Effector memory CD8-positive, alpha-beta T cell (primary cell): ENCODE data around the gene PAPOLB.
"Not testable (repeated sequence)": the region's sequence is repeated elsewhere in the genome, so short reads cannot be mapped to it uniquely, and the experiment has no call there.

ENCODE experiments used
- ATAC-seq: fragments of 150-1000 bp; cut with Tn5 transposase; replicated peaks from 2 replicates; pipeline ENCODE4 v1.10.0; 2021; ENCODE audit warnings: mild to moderate bottlenecking, moderate library complexity
- DNase-seq, 3 experiments: peaks; one replicate each; pipeline ENCODE4 v3.0.0; 2021
- H3K27ac Mint-ChIP-seq, 2 donors: one replicate each; pipeline ENCODE4 v1.8.0; 2022; ENCODE audit warnings: mild to moderate bottlenecking in 2 of 2, mixed read lengths in 2 of 2, moderate library complexity in 2 of 2
- H3K27me3 Mint-ChIP-seq, 2 donors: one replicate each; pipeline ENCODE4 v1.8.0; 2022; ENCODE audit warnings: mixed read lengths in 2 of 2
- H3K36me3 Mint-ChIP-seq: one replicate; pipeline ENCODE4 v1.8.0; 2022; ENCODE audit warnings: mild to moderate bottlenecking, moderate library complexity, mixed read lengths; ENCODE audit not compliant: insufficient read depth
- H3K4me1 Mint-ChIP-seq, 2 donors: one replicate each; pipeline ENCODE4 v1.8.0; 2022; ENCODE audit warnings: low read depth in 2 of 2, mixed read lengths in 2 of 2
- H3K4me3 Mint-ChIP-seq, 2 donors: one replicate each; pipeline ENCODE4 v1.8.0; 2022; ENCODE audit warnings: mild to moderate bottlenecking in 2 of 2, mixed read lengths in 2 of 2, moderate library complexity in 2 of 2
- H3K9me3 Mint-ChIP-seq, 2 donors: one replicate each; pipeline ENCODE4 v1.8.0; 2022; ENCODE audit warnings: mixed read lengths in 2 of 2
- total RNA-seq, 9 experiments: gene quantifications; one replicate each; lab custom pipeline; 2026; lab: John Stamatoyannopoulos, UW

Gene PAPOLB
- 0 to 2.0 (median 0) reads per million in 9 experiments for total RNA-seq

GRCh38 chr7:4861673-4862072, at the start of gene PAPOLB:
PAPOLB (minus strand) TSS chr7:4862030; CDS start chr7:4861810, 220 bp downstream.
- ATAC-seq (peak; percentile 94), DNase-seq (peak; percentile 20 to 39 (median 39))
- H3K27ac Mint-ChIP-seq = peak within 1 kb of the TSS; percentile 45 to 53

GRCh38 chr7:4911111-4911828, 49.4 kb upstream of the PAPOLB start:
- Mint-ChIP-seq H3K27ac (no peak overlapping the region), H3K36me3 (no peaks in the 10 kb centered on the region), H3K27me3 (peaks cover 8 to 26% of the 10 kb centered on the region in 2 donors), H3K4me1 (no peaks in the 10 kb centered on the region), H3K4me3 (no peak overlapping the region), H3K9me3 (no peaks in the 10 kb centered on the region)
- DNase-seq (no peak), ATAC-seq (no peak)

More at GRCh38 chr7:4861673-4862072, at the start of gene PAPOLB:
- Mint-ChIP-seq H3K9me3 (no peaks in the 10 kb centered on the region), H3K27me3 (peaks cover 48 to 60% of the 10 kb centered on the region in 2 donors), H3K36me3 (no peaks in the 10 kb centered on the region), H3K4me3 (peak within 1 kb of the TSS; percentile 56 to 65), H3K4me1 (peaks cover 4 to 5% of the 10 kb centered on the region in 2 donors)

GRCh38 chr7:4906682-4907081, 44.9 kb upstream of the PAPOLB start:
- Mint-ChIP-seq H3K9me3 (no peaks in the 10 kb centered on the region), H3K27me3 (peaks cover 33 to 60% of the 10 kb centered on the region in 2 donors), H3K36me3 (no peaks in the 10 kb centered on the region), H3K4me3 (no peak overlapping the region), H3K27ac (no peak overlapping the region), H3K4me1 (no peaks in the 10 kb centered on the region)
- DNase-seq (no peak), ATAC-seq (no peak)

- no peak for ATAC-seq
- DNase-seq = no peak
- H3K9me3 Mint-ChIP-seq = no peaks in the 10 kb centered on the region
- H3K27me3 Mint-ChIP-seq = peaks cover 31 to 58% of the 10 kb centered on the region in 2 donors
- H3K36me3 Mint-ChIP-seq = no peaks in the 10 kb centered on the region
- no peak overlapping the region for H3K4me3 Mint-ChIP-seq
- H3K4me1 Mint-ChIP-seq = no peaks in the 10 kb centered on the region
- H3K27ac Mint-ChIP-seq = no peak overlapping the region
Measured at GRCh38 chr7:4905171-4905570, 43.3 kb upstream of the PAPOLB start.

GRCh38 chr7:4904346-4904745, 42.5 kb upstream of the PAPOLB start:
- no peaks in the 10 kb centered on the region for H3K9me3 Mint-ChIP-seq
- H3K27me3 Mint-ChIP-seq = peaks cover 31 to 62% of the 10 kb centered on the region in 2 donors
- H3K36me3 Mint-ChIP-seq = no peaks in the 10 kb centered on the region
- no peak overlapping the region for H3K4me3 Mint-ChIP-seq
- no peaks in the 10 kb centered on the region for H3K4me1 Mint-ChIP-seq
- ATAC-seq = no peak
- no peak for DNase-seq
- no peak overlapping the region for H3K27ac Mint-ChIP-seq

GRCh38 chr7:4895766-4896165, 33.9 kb upstream of the PAPOLB start:
- Mint-ChIP-seq H3K4me3 (no peak overlapping the region), H3K27me3 (peaks cover 21 to 31% of the 10 kb centered on the region in 2 donors), H3K36me3 (peaks cover 3% of the 10 kb centered on the region), H3K27ac (no peak overlapping the region), H3K4me1 (no peaks in the 10 kb centered on the region), H3K9me3 (no peaks in the 10 kb centered on the region)
- DNase-seq = no peak
- ATAC-seq = no peak

- Mint-ChIP-seq H3K4me3 (no peak overlapping the region), H3K27ac (no peak overlapping the region), H3K4me1 (no peaks in the 10 kb centered on the region), H3K27me3 (peaks cover 29 to 30% of the 10 kb centered on the region in 2 donors), H3K36me3 (peaks cover 3% of the 10 kb centered on the region), H3K9me3 (no peaks in the 10 kb centered on the region)
- ATAC-seq = no peak
- no peak for DNase-seq
Measured at GRCh38 chr7:4894482-4894881, 32.7 kb upstream of the PAPOLB start.

GRCh38 chr7:4893929-4894475, 32.2 kb upstream of the PAPOLB start:
- Mint-ChIP-seq H3K4me1 (no peaks in the 10 kb centered on the region), H3K27ac (no peak overlapping the region), H3K27me3 (peaks cover 33 to 34% of the 10 kb centered on the region in 2 donors), H3K4me3 (no peak overlapping the region), H3K36me3 (peaks cover 3% of the 10 kb centered on the region), H3K9me3 (no peaks in the 10 kb centered on the region)
- ATAC-seq (no peak), DNase-seq (no peak)

- not testable (repeated sequence) for H3K4me3 Mint-ChIP-seq, DNase-seq, H3K4me1 Mint-ChIP-seq, H3K36me3 Mint-ChIP-seq, H3K27ac Mint-ChIP-seq, H3K9me3 Mint-ChIP-seq, ATAC-seq
- H3K27me3 Mint-ChIP-seq = peaks cover 32 to 39% of the 10 kb centered on the region in 2 donors
Measured at GRCh38 chr7:4893188-4893587, 31.4 kb upstream of the PAPOLB start.

- not testable (repeated sequence) for H3K4me3 Mint-ChIP-seq, H3K9me3 Mint-ChIP-seq, H3K4me1 Mint-ChIP-seq, ATAC-seq, H3K36me3 Mint-ChIP-seq, H3K27ac Mint-ChIP-seq, DNase-seq
- peaks cover 36 to 51% of the 10 kb centered on the region in 2 donors for H3K27me3 Mint-ChIP-seq
Measured at GRCh38 chr7:4891522-4891921, 29.7 kb upstream of the PAPOLB start.

GRCh38 chr7:4889682-4890081, 27.9 kb upstream of the PAPOLB start:
- DNase-seq (no peak), ATAC-seq (no peak)
- no peaks in the 10 kb centered on the region for H3K36me3 Mint-ChIP-seq
- H3K9me3 Mint-ChIP-seq = no peaks in the 10 kb centered on the region
- no peak overlapping the region for H3K27ac Mint-ChIP-seq
- H3K4me1 Mint-ChIP-seq = no peaks in the 10 kb centered on the region
- H3K4me3 Mint-ChIP-seq = no peak overlapping the region
- H3K27me3 Mint-ChIP-seq = peaks cover 45 to 53% of the 10 kb centered on the region in 2 donors

GRCh38 chr7:4888161-4888560, 26.3 kb upstream of the PAPOLB start:
- no peaks in the 10 kb centered on the region for H3K9me3 Mint-ChIP-seq
- no peaks in the 10 kb centered on the region for H3K36me3 Mint-ChIP-seq
- H3K4me3 Mint-ChIP-seq = no peak overlapping the region
- no peak for ATAC-seq
- H3K4me1 Mint-ChIP-seq = peaks cover 0 to 1% of the 10 kb centered on the region in 2 donors
- DNase-seq = no peak
- peaks cover 45 to 53% of the 10 kb centered on the region in 2 donors for H3K27me3 Mint-ChIP-seq
- H3K27ac Mint-ChIP-seq = no peak overlapping the region

- no peak for DNase-seq
- Mint-ChIP-seq H3K27ac (no peak overlapping the region), H3K9me3 (no peaks in the 10 kb centered on the region), H3K36me3 (no peaks in the 10 kb centered on the region), H3K4me1 (peaks cover 0 to 9% of the 10 kb centered on the region in 2 donors), H3K4me3 (no peak overlapping the region), H3K27me3 (peaks cover 51 to 64% of the 10 kb centered on the region in 2 donors)
- no peak for ATAC-seq
Measured at GRCh38 chr7:4886671-4887070, 24.8 kb upstream of the PAPOLB start.

GRCh38 chr7:4885317-4885807, 23.5 kb upstream of the PAPOLB start:
- no peaks in the 10 kb centered on the region for H3K36me3 Mint-ChIP-seq
- no peaks in the 10 kb centered on the region for H3K9me3 Mint-ChIP-seq
- ATAC-seq (no peak), DNase-seq (no peak)
- peaks cover 0 to 9% of the 10 kb centered on the region in 2 donors for H3K4me1 Mint-ChIP-seq
- no peak overlapping the region for H3K4me3 Mint-ChIP-seq
- peaks cover 46 to 64% of the 10 kb centered on the region in 2 donors for H3K27me3 Mint-ChIP-seq
- no peak overlapping the region for H3K27ac Mint-ChIP-seq
